HepG2 (cell line): Measurements from ENCODE around the gene MRPS34. TPM values are rescaled to one million over a fixed set of nuclear protein-coding genes. Genes with fewer than 3 reads are reported as not detected.
A peak's percentile ranks its signal among the peaks of the same experiment; 100 is the strongest.

ENCODE experiments used
- AGO1 ChIP-seq: fragments of 200-400 bp; formaldehyde crosslinking; IDR thresholded peaks from 2 replicates; pipeline ENCODE4 v1.6.1; 2017; ENCODE audit warnings: mild to moderate bottlenecking, low read depth, low read length, moderate library complexity; ENCODE audit not compliant: poor library complexity, severe bottlenecking
- CBFB ChIP-seq: sonication (generic); formaldehyde crosslinking; IDR thresholded peaks from 2 replicates; pipeline ENCODE4 v1.4.0; 2020; ENCODE audit warnings: missing genetic modification reagents
- CREB1 ChIP-seq, 2 experiments: fragments of 450-650 bp in 1 of 2; IDR thresholded peaks; 2 replicates each; pipeline ENCODE4 v1.6.1; 2016 to 2017; ENCODE audit warnings: control low read depth in 1 of 2, mild to moderate bottlenecking in 1 of 2, missing compliant biosample characterization in 1 of 2, missing genetic modification characterization in 1 of 2
- FOXK1 ChIP-seq: sonication (generic); formaldehyde crosslinking; IDR thresholded peaks from 2 replicates; pipeline ENCODE4 v1.4.0; 2020; ENCODE audit warnings: low read depth, missing genetic modification reagents, borderline replicate concordance
- HDAC6 ChIP-seq: fragments of 200-600 bp; sonication (generic); IDR thresholded peaks from 2 replicates; pipeline ENCODE4 v1.7.0; 2017; ENCODE audit warnings: mild to moderate bottlenecking, antibody characterized with exemption, low read length, low read depth
- HOXA5 ChIP-seq: sonication (generic); formaldehyde crosslinking; IDR thresholded peaks from 2 replicates; pipeline ENCODE4 v1.4.0; 2020; ENCODE audit warnings: missing genetic modification reagents
- KLF16 ChIP-seq, 2 experiments: sonication (generic) in 1 of 2; formaldehyde crosslinking in 1 of 2; IDR thresholded peaks; 2 replicates each; pipeline versions ENCODE4 v1.6.1 to v1.8.0; 2016 to 2023; ENCODE audit warnings: missing genetic modification reagents in 2 of 2, missing compliant biosample characterization in 1 of 2
- KLF6 ChIP-seq: IDR thresholded peaks from 2 replicates; pipeline ENCODE4 v1.8.0; 2016; ENCODE audit warnings: missing biosample characterization, missing genetic modification reagents
- MAF1 ChIP-seq: sonication (generic); formaldehyde crosslinking; IDR thresholded peaks from 2 replicates; pipeline ENCODE4 v1.5.0; 2020; ENCODE audit warnings: missing genetic modification reagents, borderline replicate concordance
- NR3C1 ChIP-seq: sonication (generic); formaldehyde crosslinking; IDR thresholded peaks from 2 replicates; pipeline ENCODE4 v1.4.0; 2020; ENCODE audit warnings: missing genetic modification reagents
- PPARG ChIP-seq: conservative IDR thresholded peaks from 2 replicates; pipeline ENCODE4 v1.6.1; 2016; ENCODE audit warnings: missing biosample characterization, missing genetic modification reagents
- RBM39 ChIP-seq: fragments of 200-400 bp; formaldehyde crosslinking; IDR thresholded peaks from one replicate; pipeline ENCODE4 v1.6.1; 2018; ENCODE audit warnings: antibody characterized with exemption, mild to moderate bottlenecking, low read depth, low read length; ENCODE audit not compliant: poor library complexity, severe bottlenecking
- SP1 ChIP-seq, 2 experiments: fragments of 450-650 bp in 1 of 2; sonication (generic) in 1 of 2; formaldehyde crosslinking in 1 of 2; IDR thresholded peaks; 2 replicates each; pipeline versions ENCODE4 v1.4.0 to v1.6.1; 2016 to 2020; ENCODE audit warnings: missing genetic modification reagents in 1 of 2
- TOPORS ChIP-seq: sonication (generic); formaldehyde crosslinking; IDR thresholded peaks from 2 replicates; pipeline ENCODE4 v1.8.0; 2023; ENCODE audit warnings: mild to moderate bottlenecking, missing genetic modification reagents
- ZEB1 ChIP-seq: IDR thresholded peaks from 2 replicates; pipeline ENCODE4 v1.6.1; 2012; ENCODE audit warnings: mild to moderate bottlenecking, low read depth, inconsistent platforms; ENCODE audit not compliant: insufficient replicate concordance
- ZNF317 ChIP-seq: sonication (generic); formaldehyde crosslinking; IDR thresholded peaks from 2 replicates; pipeline ENCODE4 v1.5.0; 2020; ENCODE audit warnings: mild to moderate bottlenecking, missing genetic modification reagents
- ZNF607 ChIP-seq: sonication (generic); formaldehyde crosslinking; IDR thresholded peaks from 2 replicates; pipeline ENCODE4 v1.5.1; 2020; ENCODE audit warnings: missing genetic modification reagents, mild to moderate bottlenecking, borderline replicate concordance
- ZNF749 ChIP-seq: sonication (generic); formaldehyde crosslinking; IDR thresholded peaks from 2 replicates; pipeline ENCODE4 v1.8.0; 2022; ENCODE audit warnings: mild to moderate bottlenecking, missing genetic modification reagents, moderate library complexity, borderline replicate concordance
- ZNF772 ChIP-seq: sonication (generic); formaldehyde crosslinking; IDR thresholded peaks from 2 replicates; pipeline ENCODE4 v1.5.0; 2020; ENCODE audit warnings: mild to moderate bottlenecking, missing genetic modification reagents
- ZSCAN29 ChIP-seq: sonication (generic); formaldehyde crosslinking; conservative IDR thresholded peaks from 2 replicates; pipeline ENCODE4 v1.4.0; 2020; ENCODE audit warnings: mild to moderate bottlenecking, missing genetic modification reagents
- polyA plus RNA-seq, 8 experiments: library from polyadenylated mRNA; depleted of rRNA in 3 of 8; stranded (reverse) in 7 of 8; unstranded in 1 of 8; fragments of >200 nt; fragmentation: Illumina TruSeq in 4 of 8; extraction: Trizol in 4 of 8; gene quantifications; 2 replicates each; pipeline versions ENCODE4 v1.2.1 to v1.2.3, GENCODE V29; 2011 to 2016; ENCODE audit warnings: low read depth in 4 of 8, missing spikeins in 1 of 8, mixed read lengths in 1 of 8; ENCODE audit not compliant: insufficient read depth in 1 of 8
- total RNA-seq, 5 experiments: library from RNA; depleted of rRNA; stranded (reverse); fragments of >200 nt; fragmentation: Illumina TruSeq; extraction: Trizol; gene quantifications; 2 replicates each; pipeline ENCODE4 v1.2.3, GENCODE V29; 2016; ENCODE audit warnings: low read depth in 1 of 5
- TF ChIP-seq, protein P1 (sequence below): sonication (generic); formaldehyde crosslinking; IDR thresholded peaks from 2 replicates; pipeline ENCODE4 v1.8.0; 2023; ENCODE audit warnings: mild to moderate bottlenecking, missing genetic modification reagents
- TF ChIP-seq, protein P2 (sequence below), 2 experiments: sonication (generic) in 1 of 2; formaldehyde crosslinking in 1 of 2; IDR thresholded peaks; 2 replicates each; pipeline versions ENCODE4 v1.4.0 to v1.6.1; 2016 to 2020; ENCODE audit warnings: borderline replicate concordance in 1 of 2, low read depth in 1 of 2, mild to moderate bottlenecking in 1 of 2, missing genetic modification reagents in 1 of 2
- TF ChIP-seq, protein P3 (sequence below): sonication (generic); formaldehyde crosslinking; IDR thresholded peaks from 2 replicates; pipeline ENCODE4 v1.8.1; 2023; ENCODE audit warnings: mild to moderate bottlenecking, missing genetic modification reagents

Gene MRPS34
- total and polyA plus RNA-seq, 2 of the 13 experiments (the other 11 are each of a cell fraction or from before 2014, with no cell fraction given), result 63.5 to 131 TPM

DNA sequence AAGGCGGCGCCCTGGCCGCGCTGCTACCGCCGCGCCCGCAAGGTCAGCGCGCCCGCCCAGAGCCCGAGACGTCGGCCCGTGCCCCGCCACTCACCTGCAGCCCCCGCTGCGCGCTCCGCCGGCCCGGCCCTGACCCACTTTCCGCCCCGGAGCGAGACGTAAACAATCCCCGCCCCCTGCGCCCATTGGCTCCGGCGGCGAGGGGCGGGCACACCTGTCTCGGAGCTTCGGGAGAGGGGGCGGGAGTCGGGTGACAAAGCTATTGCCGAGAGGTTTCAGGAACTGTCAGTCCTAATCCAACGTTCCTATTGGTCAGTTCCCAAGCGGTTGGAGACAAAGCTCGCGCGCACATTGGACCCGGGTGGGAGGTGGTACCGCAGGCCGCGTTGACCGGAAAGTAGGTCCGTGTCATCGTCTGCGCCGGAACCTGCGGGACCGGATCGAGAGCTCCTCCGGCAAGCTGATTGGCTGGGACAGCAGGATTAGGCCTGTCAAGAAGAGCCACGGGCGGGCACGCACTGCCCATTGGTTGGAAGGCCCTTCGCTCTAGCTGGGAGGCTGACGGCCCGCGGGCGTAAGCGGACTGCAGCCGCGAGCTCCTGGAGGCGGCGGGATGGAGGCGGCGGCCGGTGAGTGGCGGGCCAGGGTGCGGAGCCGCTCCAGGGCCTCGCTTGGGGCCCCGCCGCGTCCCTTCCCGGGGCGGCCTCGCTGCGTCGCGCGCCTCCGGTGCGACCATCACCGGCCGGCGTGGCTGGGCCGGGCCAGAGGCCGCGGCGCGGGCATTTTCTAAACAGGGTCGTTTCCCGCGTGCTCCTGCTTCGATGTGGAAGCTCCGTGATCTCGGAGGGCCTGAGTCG, 9.7 kb upstream of the MRPS34 start, which contains the start of the genes NUBP2 and SPSB3 (continued):
- TF ChIP-seq RBM39, result no peak
- 0 out of 2 replicates have a peak, but pooled peaks have one; percentile 14 for TF ChIP-seq SP1 (IDR thresholded peaks at IDR 0.05)
- peak; percentile 89 for TF ChIP-seq SP1 (CRISPR knock-in tag; IDR thresholded peaks at IDR 0.05)
- TF ChIP-seq KLF6 (CRISPR knock-in tag), result no peak
- no peak for TF ChIP-seq ZEB1
- TF ChIP-seq NR3C1, result no peak
- TF ChIP-seq, protein P1, sequence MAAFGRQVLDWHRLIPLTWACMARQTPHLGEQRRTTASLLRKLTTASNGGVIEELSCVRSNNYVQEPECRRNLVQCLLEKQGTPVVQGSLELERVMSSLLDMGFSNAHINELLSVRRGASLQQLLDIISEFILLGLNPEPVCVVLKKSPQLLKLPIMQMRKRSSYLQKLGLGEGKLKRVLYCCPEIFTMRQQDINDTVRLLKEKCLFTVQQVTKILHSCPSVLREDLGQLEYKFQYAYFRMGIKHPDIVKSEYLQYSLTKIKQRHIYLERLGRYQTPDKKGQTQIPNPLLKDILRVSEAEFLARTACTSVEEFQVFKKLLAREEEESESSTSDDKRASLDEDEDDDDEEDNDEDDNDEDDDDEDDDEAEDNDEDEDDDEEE (CRISPR knock-in tag), result no peak
- TF ChIP-seq AGO1, result peak; percentile 99
- TF ChIP-seq ZSCAN29, result no peak
- no peak for TF ChIP-seq ZNF607
- no peak for TF ChIP-seq ZNF749 (CRISPR knock-in tag)
- peak; percentile 83 for TF ChIP-seq FOXK1 (CRISPR knock-in tag)
- TF ChIP-seq, protein P2, sequence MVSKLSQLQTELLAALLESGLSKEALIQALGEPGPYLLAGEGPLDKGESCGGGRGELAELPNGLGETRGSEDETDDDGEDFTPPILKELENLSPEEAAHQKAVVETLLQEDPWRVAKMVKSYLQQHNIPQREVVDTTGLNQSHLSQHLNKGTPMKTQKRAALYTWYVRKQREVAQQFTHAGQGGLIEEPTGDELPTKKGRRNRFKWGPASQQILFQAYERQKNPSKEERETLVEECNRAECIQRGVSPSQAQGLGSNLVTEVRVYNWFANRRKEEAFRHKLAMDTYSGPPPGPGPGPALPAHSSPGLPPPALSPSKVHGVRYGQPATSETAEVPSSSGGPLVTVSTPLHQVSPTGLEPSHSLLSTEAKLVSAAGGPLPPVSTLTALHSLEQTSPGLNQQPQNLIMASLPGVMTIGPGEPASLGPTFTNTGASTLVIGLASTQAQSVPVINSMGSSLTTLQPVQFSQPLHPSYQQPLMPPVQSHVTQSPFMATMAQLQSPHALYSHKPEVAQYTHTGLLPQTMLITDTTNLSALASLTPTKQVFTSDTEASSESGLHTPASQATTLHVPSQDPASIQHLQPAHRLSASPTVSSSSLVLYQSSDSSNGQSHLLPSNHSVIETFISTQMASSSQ (IDR thresholded peaks at IDR 0.05; ENCODE audit: low read depth), result 0 out of 2 replicates have a peak, but pooled peaks have one; percentile 11
- TF ChIP-seq, protein P2 (CRISPR knock-in tag; IDR thresholded peaks at IDR 0.05; ENCODE audit: borderline replicate concordance), result no peak
- TF ChIP-seq, protein P3, sequence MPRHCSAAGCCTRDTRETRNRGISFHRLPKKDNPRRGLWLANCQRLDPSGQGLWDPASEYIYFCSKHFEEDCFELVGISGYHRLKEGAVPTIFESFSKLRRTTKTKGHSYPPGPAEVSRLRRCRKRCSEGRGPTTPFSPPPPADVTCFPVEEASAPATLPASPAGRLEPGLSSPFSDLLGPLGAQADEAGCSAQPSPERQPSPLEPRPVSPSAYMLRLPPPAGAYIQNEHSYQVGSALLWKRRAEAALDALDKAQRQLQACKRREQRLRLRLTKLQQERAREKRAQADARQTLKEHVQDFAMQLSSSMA (CRISPR knock-in tag), result no peak
- no peak; the same call in 1 of the 2 replicates for TF ChIP-seq HOXA5 (CRISPR knock-in tag)
- peak; percentile 7; the same call in 1 of the 2 replicates for TF ChIP-seq TOPORS (CRISPR knock-in tag)
- peak; percentile 46; the same call in 1 of the 2 replicates for TF ChIP-seq ZNF772 (CRISPR knock-in tag)
- peak; percentile 98 for TF ChIP-seq CREB1 (IDR thresholded peaks at IDR 0.05)
- peak; percentile 99 for TF ChIP-seq CREB1 (CRISPR knock-in tag; IDR thresholded peaks at IDR 0.05)
- TF ChIP-seq CBFB (CRISPR knock-in tag), result peak; percentile 53; the same call in 1 of the 2 replicates
- no peak for TF ChIP-seq ZNF317 (CRISPR knock-in tag)
- no peak for TF ChIP-seq HDAC6
- TF ChIP-seq MAF1 (CRISPR knock-in tag), result no peak
- peak; percentile 31; the same call in 1 of the 2 replicates for TF ChIP-seq PPARG (CRISPR knock-in tag)
- TF ChIP-seq KLF16 (CRISPR knock-in tag; IDR thresholded peaks at IDR 0.05), result peak in 1 of 2 experiments; percentile 61; a peak in 1 of 4 replicates
